Spleen (tissue), 7 donors: Measurements from ENCODE around the gene POLDIP3.
"Not testable (repeated sequence)": the region's sequence is repeated elsewhere in the genome, so short reads cannot be mapped to it uniquely, and the experiment has no call there.

ENCODE experiments used
- POLR2A ChIP-seq, 3 donors: fragments of 450-650 bp; IDR thresholded peaks; one replicate each; pipeline ENCODE4 v1.5.1; 2017; ENCODE audit warnings: antibody characterized with exemption in 3 of 3, mild to moderate bottlenecking in 1 of 3
- TF ChIP-seq, protein P1 (sequence below), 11 experiments: fragments of 200-600 bp in 7 of 11; fragments of 450-650 bp in 4 of 11; sonication (generic) in 4 of 11; IDR thresholded peaks in 8 of 11; conservative IDR thresholded peaks in 3 of 11; 1 replicate in 7 of 11; 2 replicates in 4 of 11; pipeline versions ENCODE4 v1.4.0 to v1.8.0; 2016 to 2021; ENCODE audit warnings: antibody characterized with exemption in 11 of 11, inconsistent platforms in 4 of 11, mild to moderate bottlenecking in 1 of 11
- donor health status: DM: no; HTN: no; CAD: no; lungs with moderate emphysema.
- donor health status: DM: no; HTN: no; CAD: no.
- donor health status: DM: no; HTN: no; CAD: no.

DNA sequence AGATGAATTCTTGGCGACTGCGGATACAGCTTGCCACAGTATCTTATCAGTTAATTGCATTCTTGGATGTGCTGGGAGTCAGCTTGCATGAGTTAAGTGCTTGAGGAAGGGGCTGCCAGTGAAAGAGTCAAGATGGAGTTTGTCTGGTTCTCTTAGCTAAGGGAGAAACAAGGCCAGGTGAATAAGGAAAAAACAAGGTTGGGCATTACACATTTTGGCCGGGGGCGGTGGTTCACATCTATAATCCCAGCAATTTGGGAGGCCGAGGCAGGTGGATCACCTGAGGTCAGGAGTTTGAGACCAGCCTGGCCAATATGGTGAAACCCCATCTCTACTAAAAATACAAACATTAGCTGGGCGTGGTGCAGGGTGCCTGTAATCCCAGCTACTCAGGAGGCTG is 66.6 kb downstream of the POLDIP3 start:
- TF ChIP-seq, protein P1, sequence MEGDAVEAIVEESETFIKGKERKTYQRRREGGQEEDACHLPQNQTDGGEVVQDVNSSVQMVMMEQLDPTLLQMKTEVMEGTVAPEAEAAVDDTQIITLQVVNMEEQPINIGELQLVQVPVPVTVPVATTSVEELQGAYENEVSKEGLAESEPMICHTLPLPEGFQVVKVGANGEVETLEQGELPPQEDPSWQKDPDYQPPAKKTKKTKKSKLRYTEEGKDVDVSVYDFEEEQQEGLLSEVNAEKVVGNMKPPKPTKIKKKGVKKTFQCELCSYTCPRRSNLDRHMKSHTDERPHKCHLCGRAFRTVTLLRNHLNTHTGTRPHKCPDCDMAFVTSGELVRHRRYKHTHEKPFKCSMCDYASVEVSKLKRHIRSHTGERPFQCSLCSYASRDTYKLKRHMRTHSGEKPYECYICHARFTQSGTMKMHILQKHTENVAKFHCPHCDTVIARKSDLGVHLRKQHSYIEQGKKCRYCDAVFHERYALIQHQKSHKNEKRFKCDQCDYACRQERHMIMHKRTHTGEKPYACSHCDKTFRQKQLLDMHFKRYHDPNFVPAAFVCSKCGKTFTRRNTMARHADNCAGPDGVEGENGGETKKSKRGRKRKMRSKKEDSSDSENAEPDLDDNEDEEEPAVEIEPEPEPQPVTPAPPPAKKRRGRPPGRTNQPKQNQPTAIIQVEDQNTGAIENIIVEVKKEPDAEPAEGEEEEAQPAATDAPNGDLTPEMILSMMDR (IDR thresholded peaks at IDR 0.05 in 8 of 11, conservative IDR thresholded peaks at IDR 0.05 in 3 of 11): not testable (repeated sequence)
- TF ChIP-seq POLR2A (IDR thresholded peaks at IDR 0.05): not testable (repeated sequence)
